Chondrocyte (in vitro differentiated cells): Measurements from ENCODE around the gene GBP1. TPM values are rescaled to one million over a fixed set of nuclear protein-coding genes. Genes with fewer than 3 reads are reported as not detected.

Source experiments
- DNase-seq: peaks from one replicate; pipeline ENCODE4 v3.0.0; 2021; ENCODE audit warnings: mixed read lengths, low spot score
- H3K27ac Mint-ChIP-seq: one replicate; pipeline ENCODE4 v1.8.0; 2021; ENCODE audit warnings: mild to moderate bottlenecking, moderate library complexity, mixed read lengths; ENCODE audit not compliant: unreplicated experiment
- H3K27me3 Mint-ChIP-seq: 2 replicates; pipeline ENCODE4 v1.8.0; 2021; ENCODE audit warnings: low read depth, mixed read lengths
- H3K36me3 Mint-ChIP-seq: 2 replicates; pipeline ENCODE4 v1.8.0; 2021; ENCODE audit warnings: low read depth, mixed read lengths
- H3K4me1 Mint-ChIP-seq: 2 replicates; pipeline ENCODE4 v1.8.0; 2021; ENCODE audit warnings: low read depth, mild to moderate bottlenecking, mixed read lengths
- H3K4me3 Mint-ChIP-seq: one replicate; pipeline ENCODE4 v1.8.0; 2021; ENCODE audit warnings: mild to moderate bottlenecking, moderate library complexity, mixed read lengths; ENCODE audit not compliant: unreplicated experiment
- H3K9me3 Mint-ChIP-seq: 2 replicates; pipeline ENCODE4 v1.8.0; 2021; ENCODE audit warnings: low read depth, mixed read lengths
- long read RNA-seq: library from polyadenylated mRNA; stranded (forward); transcript quantifications from one replicate; pipeline ENCODE4 v2.0.0, GENCODE V29; 2021
- total RNA-seq: library from RNA; stranded (reverse); gene quantifications from 3 replicates; pipeline ENCODE4 v1.2.1, GENCODE V29; 2021
- TF ChIP-seq, protein P1 (sequence below): fragments of 200-600 bp; sonication (generic); IDR thresholded peaks from 2 replicates; pipeline ENCODE4 v1.5.0; 2021; ENCODE audit warnings: antibody characterized with exemption, mild to moderate bottlenecking, moderate library complexity

Gene GBP1, protein sequence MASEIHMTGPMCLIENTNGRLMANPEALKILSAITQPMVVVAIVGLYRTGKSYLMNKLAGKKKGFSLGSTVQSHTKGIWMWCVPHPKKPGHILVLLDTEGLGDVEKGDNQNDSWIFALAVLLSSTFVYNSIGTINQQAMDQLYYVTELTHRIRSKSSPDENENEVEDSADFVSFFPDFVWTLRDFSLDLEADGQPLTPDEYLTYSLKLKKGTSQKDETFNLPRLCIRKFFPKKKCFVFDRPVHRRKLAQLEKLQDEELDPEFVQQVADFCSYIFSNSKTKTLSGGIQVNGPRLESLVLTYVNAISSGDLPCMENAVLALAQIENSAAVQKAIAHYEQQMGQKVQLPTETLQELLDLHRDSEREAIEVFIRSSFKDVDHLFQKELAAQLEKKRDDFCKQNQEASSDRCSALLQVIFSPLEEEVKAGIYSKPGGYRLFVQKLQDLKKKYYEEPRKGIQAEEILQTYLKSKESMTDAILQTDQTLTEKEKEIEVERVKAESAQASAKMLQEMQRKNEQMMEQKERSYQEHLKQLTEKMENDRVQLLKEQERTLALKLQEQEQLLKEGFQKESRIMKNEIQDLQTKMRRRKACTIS
- total RNA-seq: 10.6 to 12.9 TPM (median 12.3 TPM) in 3 replicates
- long read RNA-seq, transcript GBP1-201 (11 exons, 3,035 nt): major isoform, 26 of 27 reads
- long read RNA-seq, partial matches to known transcripts: 0 of 27 reads
- long read RNA-seq, other reads (novel, unspliced or antisense): 1 of 27 reads

DNA sequence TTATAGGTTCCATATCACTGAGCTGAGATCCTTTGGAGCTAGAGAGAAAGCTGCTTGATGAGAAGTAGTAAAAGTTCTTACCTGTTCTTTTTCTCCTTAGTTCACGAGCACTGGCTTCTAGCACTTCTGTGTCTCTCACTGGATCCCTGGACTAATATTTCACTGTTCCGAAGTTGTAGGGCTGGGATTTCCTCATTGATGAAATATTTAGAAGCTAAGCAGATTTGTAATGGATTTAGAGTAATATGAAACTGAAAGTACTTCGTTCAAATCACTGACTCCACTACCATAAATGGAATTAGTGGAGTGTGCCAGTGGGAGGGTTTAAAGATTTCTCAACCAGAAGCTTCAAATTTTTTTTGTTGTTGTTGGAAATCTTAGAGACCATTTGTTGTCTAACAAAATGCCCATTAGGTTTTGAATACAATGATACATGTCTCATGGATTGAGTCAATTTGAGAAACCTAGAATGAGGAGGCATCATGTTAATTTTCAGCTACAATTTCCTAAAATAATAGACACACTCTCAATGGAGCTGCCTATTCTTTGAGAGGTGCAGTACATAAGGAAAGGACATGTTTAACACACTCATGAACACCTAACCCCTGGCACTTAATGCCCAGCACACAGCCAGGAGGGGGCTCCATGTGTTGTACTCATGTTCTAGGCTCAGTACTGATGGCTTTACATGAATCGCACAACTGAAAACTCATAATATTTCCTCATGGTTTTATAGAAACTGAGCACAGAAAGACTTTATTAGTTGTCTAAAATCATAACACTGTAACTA lies at the start of gene GBP1:
TSS of gene GBP1 (minus strand) at position 130 of the 790 bp plus-strand sequence. CDS start 1,974 bp downstream, outside the sequence.
- peak within 1 kb of the TSS; percentile 87 for H3K27ac Mint-ChIP-seq
- no peaks in the 10 kb centered on the region for H3K9me3 Mint-ChIP-seq
- peak within 1 kb of the TSS; percentile 71 for H3K4me3 Mint-ChIP-seq

DNA sequence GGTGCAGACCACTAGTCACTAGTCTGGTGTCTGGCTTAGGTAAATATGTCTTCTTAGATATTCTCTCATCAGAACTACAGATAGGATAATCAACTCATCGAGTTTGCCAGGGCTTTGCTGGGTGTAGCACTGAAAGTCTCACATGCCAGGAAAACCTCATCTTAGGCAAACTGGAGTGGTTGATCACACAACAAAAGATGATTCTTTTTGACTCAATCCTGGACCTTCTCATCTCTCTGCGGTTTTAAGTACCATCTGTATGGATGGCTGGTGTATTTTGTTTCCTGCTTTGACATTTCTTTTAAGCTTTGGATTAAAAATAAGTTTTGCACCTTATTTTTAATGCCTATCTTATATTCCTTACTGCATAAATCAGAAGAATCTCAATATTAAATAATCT lies 49.7 kb upstream of the GBP1 start:
- Mint-ChIP-seq H3K36me3 (no peaks in the 10 kb centered on the region), H3K27me3 (peaks cover 15% of the 10 kb centered on the region), H3K27ac (no peak overlapping the region), H3K4me3 (no peak overlapping the region), H3K4me1 (no peaks in the 10 kb centered on the region), H3K9me3 (no peaks in the 10 kb centered on the region)
- TF ChIP-seq, protein P1, sequence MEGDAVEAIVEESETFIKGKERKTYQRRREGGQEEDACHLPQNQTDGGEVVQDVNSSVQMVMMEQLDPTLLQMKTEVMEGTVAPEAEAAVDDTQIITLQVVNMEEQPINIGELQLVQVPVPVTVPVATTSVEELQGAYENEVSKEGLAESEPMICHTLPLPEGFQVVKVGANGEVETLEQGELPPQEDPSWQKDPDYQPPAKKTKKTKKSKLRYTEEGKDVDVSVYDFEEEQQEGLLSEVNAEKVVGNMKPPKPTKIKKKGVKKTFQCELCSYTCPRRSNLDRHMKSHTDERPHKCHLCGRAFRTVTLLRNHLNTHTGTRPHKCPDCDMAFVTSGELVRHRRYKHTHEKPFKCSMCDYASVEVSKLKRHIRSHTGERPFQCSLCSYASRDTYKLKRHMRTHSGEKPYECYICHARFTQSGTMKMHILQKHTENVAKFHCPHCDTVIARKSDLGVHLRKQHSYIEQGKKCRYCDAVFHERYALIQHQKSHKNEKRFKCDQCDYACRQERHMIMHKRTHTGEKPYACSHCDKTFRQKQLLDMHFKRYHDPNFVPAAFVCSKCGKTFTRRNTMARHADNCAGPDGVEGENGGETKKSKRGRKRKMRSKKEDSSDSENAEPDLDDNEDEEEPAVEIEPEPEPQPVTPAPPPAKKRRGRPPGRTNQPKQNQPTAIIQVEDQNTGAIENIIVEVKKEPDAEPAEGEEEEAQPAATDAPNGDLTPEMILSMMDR: no peak
- no peak for DNase-seq

More for the DNA sequence above, at the start of gene GBP1:
- peaks cover 24% of the 10 kb centered on the region for H3K4me1 Mint-ChIP-seq
- no peak for DNase-seq
- TF ChIP-seq, protein P1: no peak
- peaks cover 2% of the 10 kb centered on the region for H3K36me3 Mint-ChIP-seq
- H3K27me3 Mint-ChIP-seq: no peaks in the 10 kb centered on the region

DNA sequence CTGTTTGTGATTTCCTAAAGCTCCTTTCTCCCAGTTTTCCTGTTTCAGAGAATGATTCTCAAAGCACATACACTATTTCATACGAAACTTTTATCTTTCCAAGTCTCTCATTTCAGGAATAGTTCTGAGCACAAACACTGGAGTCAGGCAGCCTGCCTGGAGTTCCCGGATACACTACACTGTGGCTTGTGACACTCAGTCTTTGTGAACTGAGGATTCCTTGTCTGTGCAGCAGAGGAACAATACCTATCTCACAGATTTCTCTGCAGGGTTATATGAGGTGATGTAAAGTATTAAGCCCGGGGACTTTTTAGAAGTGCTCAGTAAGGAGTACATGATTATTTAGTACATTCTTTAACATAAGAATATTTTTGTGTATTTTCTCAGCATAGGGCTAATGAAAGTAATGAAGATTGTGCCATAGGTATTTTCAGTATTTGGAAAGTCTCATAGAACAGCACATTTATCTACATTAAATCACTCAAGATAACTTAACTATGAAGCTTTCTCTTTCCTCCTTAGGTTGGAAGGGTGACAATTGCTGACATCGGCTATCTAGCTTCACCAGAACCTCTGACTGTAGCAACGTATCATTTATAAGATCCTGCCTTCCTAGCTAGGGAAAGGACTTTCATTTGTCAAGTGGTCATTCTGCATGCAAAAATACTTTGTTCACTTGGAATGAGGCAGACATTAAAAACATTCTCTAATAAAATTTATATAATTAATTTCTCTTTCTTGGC lies 48.0 kb upstream of the GBP1 start:
- Mint-ChIP-seq H3K9me3 (no peaks in the 10 kb centered on the region), H3K27ac (no peak overlapping the region), H3K36me3 (no peaks in the 10 kb centered on the region), H3K4me1 (no peaks in the 10 kb centered on the region), H3K27me3 (peaks cover 15% of the 10 kb centered on the region), H3K4me3 (no peak overlapping the region)
- no peak for DNase-seq
- TF ChIP-seq, protein P1: no peak

DNA sequence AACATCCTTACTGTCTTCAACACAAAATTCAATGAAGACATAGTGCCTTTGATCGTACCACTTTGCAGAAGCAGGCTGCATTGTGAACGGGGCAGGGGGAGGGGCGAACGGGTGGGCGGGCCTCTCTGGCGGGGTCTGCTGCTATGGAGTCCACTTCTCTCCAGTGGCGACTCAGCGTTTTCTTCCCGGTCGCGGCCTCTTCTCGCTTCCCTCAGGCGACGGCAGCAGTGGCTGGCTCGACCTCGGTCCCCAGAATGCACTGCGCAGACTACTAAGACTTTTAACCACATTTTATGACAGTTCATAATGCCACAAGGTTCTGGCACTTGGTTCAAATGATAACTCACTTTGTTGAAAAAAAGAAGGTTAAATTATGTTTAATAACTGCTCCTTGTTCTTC lies 39.7 kb upstream of the GBP1 start:
- no peak overlapping the region for H3K4me3 Mint-ChIP-seq
- no peaks in the 10 kb centered on the region for H3K36me3 Mint-ChIP-seq
- DNase-seq: no peak
- H3K27ac Mint-ChIP-seq: no peak overlapping the region
- H3K9me3 Mint-ChIP-seq: no peaks in the 10 kb centered on the region
- H3K27me3 Mint-ChIP-seq: peaks cover 10% of the 10 kb centered on the region
- TF ChIP-seq, protein P1: no peak
- no peaks in the 10 kb centered on the region for H3K4me1 Mint-ChIP-seq
